Peyer's patch (tissue), 4 donors: ENCODE data around the gene TDO2. TPM values are rescaled to one million over a fixed set of nuclear protein-coding genes. Genes with fewer than 3 reads are reported as not detected.

Experiments used
- DNase-seq, 3 donors: peaks; one replicate each; pipeline ENCODE4 v3.0.0-alpha.2; 2017 to 2019
- H3K27ac ChIP-seq, 4 donors: fragments of 200-600 bp; sonication (generic); one replicate each; pipeline ENCODE4 v1.5.1; 2016 to 2019
- H3K27me3 ChIP-seq, 2 donors: fragments of 200-600 bp; sonication (generic); one replicate each; pipeline ENCODE4 v1.5.1; 2019
- H3K36me3 ChIP-seq, 3 donors: fragments of 200-600 bp; sonication (generic); one replicate each; pipeline ENCODE4 v1.5.1; 2016 to 2019
- H3K4me1 ChIP-seq, 4 donors: fragments of 200-600 bp; sonication (generic); one replicate each; pipeline ENCODE4 v1.5.1; 2016 to 2019
- H3K4me3 ChIP-seq, 4 donors: fragments of 200-600 bp; sonication (generic); 1 replicate in 3 of 4; 2 replicates in 1 of 4; pipeline ENCODE4 v1.5.1; 2016 to 2019; ENCODE audit warnings: mild to moderate bottlenecking in 1 of 4
- H3K9me3 ChIP-seq, 4 donors: fragments of 200-600 bp; sonication (generic); one replicate each; pipeline ENCODE4 v1.5.1; 2016 to 2019; ENCODE audit warnings: mild to moderate bottlenecking in 1 of 4
- POLR2A ChIP-seq, 2 donors: fragments of 450-650 bp; IDR thresholded peaks; one replicate each; pipeline ENCODE4 v1.5.1; 2017; ENCODE audit warnings: antibody characterized with exemption in 2 of 2, mild to moderate bottlenecking in 2 of 2, moderate library complexity in 2 of 2
- total RNA-seq, 4 donors: library from RNA; depleted of rRNA; stranded (reverse); fragments of >200 nt; gene quantifications; one replicate each; pipeline ENCODE4 v1.1.0, GENCODE V29; 2016
- TF ChIP-seq, protein P1 (sequence below), 6 experiments: fragments of 450-650 bp in 4 of 6; fragments of 200-600 bp in 2 of 6; sonication (generic) in 1 of 6; IDR thresholded peaks; one replicate each; pipeline ENCODE4 v1.5.1; 2017 to 2019; ENCODE audit warnings: antibody characterized with exemption in 6 of 6, mild to moderate bottlenecking in 3 of 6, moderate library complexity in 1 of 6

TDO2 gene
- total RNA-seq, 4 donors from 2014 or later: 5.0 TPM; not detected in 3

DNA sequence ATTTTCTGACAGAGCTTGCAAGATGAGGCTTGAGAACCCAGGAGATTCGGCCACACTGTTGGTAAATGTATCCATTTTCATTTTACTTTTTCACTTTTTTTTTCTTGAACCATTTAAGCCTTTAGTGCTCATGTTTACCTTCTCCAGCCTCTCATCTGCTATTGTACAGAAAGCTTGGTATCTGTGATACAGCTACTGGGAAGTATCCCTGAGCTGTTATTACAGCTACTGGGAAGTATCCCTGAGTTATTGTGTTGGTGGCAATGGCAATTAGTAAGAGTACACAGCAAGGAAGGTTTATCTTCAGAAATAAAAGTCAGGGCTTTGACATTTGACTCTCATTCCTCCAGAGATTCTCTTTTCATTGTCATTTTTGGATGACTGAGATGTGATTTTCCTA lies 38.3 kb downstream of the TDO2 start:
- Histone ChIP-seq H3K27ac (no peak overlapping the region), H3K9me3 (no peaks in the 10 kb centered on the region), H3K4me1 (no peaks in the 10 kb centered on the region), H3K27me3 (no peaks in the 10 kb centered on the region), H3K4me3 (no peak overlapping the region), H3K36me3 (peaks cover 0 to 28% (median 0%) of the 10 kb centered on the region in 3 donors)
- no peak for TF ChIP-seq POLR2A (IDR thresholded peaks at IDR 0.05)
- TF ChIP-seq, protein P1, sequence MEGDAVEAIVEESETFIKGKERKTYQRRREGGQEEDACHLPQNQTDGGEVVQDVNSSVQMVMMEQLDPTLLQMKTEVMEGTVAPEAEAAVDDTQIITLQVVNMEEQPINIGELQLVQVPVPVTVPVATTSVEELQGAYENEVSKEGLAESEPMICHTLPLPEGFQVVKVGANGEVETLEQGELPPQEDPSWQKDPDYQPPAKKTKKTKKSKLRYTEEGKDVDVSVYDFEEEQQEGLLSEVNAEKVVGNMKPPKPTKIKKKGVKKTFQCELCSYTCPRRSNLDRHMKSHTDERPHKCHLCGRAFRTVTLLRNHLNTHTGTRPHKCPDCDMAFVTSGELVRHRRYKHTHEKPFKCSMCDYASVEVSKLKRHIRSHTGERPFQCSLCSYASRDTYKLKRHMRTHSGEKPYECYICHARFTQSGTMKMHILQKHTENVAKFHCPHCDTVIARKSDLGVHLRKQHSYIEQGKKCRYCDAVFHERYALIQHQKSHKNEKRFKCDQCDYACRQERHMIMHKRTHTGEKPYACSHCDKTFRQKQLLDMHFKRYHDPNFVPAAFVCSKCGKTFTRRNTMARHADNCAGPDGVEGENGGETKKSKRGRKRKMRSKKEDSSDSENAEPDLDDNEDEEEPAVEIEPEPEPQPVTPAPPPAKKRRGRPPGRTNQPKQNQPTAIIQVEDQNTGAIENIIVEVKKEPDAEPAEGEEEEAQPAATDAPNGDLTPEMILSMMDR (IDR thresholded peaks at IDR 0.05): no peak
- DNase-seq: no peak

DNA sequence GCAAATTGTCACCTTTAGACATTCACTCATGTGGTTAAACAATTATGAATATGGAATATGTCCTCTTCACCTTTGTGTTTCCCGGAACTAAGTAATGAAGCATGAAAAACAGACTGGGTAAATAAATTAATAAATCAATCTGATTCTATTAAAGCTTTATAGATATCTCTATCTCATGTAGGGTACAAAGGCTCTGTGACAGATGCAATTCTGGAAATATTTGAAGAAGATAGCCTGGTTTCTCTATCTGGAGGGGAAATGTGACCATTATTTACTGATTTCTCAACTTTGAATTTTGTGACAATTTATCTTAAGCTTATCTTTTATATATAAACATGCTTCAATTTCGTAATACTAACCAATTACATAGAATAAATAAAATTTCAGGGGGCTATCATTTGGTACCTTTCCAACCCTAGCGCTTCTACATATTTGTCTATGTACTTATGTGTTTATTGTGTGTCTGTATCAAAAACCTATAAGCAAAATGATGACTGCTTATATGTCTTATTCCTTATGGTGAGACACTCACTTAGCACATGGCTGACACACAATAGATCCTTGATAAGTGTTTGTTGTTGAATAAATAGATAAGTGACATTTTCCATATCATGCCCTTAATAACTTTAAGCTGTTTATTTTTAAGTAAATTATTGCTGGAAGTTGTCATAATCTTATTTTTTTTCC lies 40.3 kb downstream of the TDO2 start:
- H3K27me3 ChIP-seq: no peaks in the 10 kb centered on the region
- no peak for DNase-seq
- H3K9me3 ChIP-seq: no peaks in the 10 kb centered on the region
- no peak overlapping the region for H3K27ac ChIP-seq
- H3K4me3 ChIP-seq: no peak overlapping the region
- H3K4me1 ChIP-seq: no peaks in the 10 kb centered on the region
- peaks cover 0 to 16% (median 0%) of the 10 kb centered on the region in 3 donors for H3K36me3 ChIP-seq
- TF ChIP-seq POLR2A (IDR thresholded peaks at IDR 0.05): no peak
- TF ChIP-seq, protein P1 (IDR thresholded peaks at IDR 0.05): no peak

DNA sequence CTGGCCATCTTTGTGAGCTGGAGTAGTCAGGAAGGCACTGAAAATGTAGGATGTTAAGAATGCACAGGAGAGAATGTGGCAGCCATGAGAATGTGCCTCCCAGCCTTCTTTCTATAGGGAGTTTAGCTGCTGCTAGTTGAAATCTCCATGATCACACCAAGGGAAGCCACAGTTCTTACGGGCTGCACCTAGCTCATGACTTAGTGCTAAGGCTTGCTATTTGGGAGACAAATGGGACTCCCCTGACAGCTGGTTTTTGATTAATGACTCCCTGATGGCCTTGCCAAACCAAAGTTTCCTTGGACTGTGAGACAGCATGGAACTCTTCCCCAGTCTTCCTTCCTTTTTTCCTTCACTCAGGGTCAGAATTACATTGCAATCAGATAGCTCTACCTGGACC lies 41.0 kb downstream of the TDO2 start:
- TF ChIP-seq POLR2A (IDR thresholded peaks at IDR 0.05): no peak
- TF ChIP-seq, protein P1 (IDR thresholded peaks at IDR 0.05): no peak
- Histone ChIP-seq H3K36me3 (peaks cover 0 to 16% (median 0%) of the 10 kb centered on the region in 3 donors), H3K4me1 (no peaks in the 10 kb centered on the region), H3K27me3 (no peaks in the 10 kb centered on the region), H3K27ac (no peak overlapping the region), H3K4me3 (no peak overlapping the region), H3K9me3 (no peaks in the 10 kb centered on the region)
- DNase-seq: no peak

DNA sequence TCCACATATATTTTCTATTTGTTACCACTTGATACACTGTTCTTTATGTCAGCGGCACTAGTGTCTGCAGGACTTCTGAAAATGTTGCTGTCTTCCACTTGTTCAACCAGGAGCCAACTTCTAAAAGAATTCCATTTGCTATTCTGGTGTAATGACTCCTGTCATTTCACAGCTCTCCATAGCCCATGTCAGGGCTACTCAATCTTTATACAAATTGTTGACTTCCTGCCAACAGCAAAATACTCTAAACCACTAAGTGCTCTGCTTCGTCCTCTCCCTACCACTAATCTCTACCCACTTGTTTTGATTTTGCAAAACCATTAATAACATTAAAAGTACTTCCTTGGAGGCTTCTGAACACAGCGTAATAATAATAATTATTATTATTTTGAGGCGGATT lies 43.0 kb downstream of the TDO2 start:
- TF ChIP-seq, protein P1 (IDR thresholded peaks at IDR 0.05): no peak
- TF ChIP-seq POLR2A (IDR thresholded peaks at IDR 0.05): no peak
- Histone ChIP-seq H3K36me3 (peaks cover 0 to 5% (median 0%) of the 10 kb centered on the region in 3 donors), H3K4me3 (no peak overlapping the region), H3K27ac (no peak overlapping the region), H3K4me1 (no peaks in the 10 kb centered on the region), H3K27me3 (no peaks in the 10 kb centered on the region), H3K9me3 (no peaks in the 10 kb centered on the region)
- DNase-seq: no peak

DNA sequence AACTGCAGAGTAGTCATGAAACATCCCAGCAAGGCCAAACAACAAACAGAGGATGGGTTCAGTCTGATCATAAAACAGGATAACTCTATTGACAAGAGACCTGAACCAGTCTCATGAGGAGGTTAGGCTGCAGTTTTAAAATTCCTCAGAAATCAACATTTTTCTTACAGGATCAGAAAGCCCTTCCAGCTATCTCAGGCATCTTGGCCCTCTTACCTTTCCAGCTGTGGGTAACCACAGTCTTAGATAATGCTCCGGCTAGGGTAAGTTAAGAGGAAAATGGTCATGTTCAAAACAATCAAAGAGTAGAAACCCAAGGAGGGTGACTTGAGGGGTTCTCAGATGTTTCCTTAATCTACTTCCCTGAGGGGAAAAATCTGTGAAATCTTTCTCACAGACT lies 45.0 kb downstream of the TDO2 start:
- no peak for DNase-seq
- Histone ChIP-seq H3K27ac (no peak overlapping the region), H3K4me3 (no peak overlapping the region), H3K9me3 (no peaks in the 10 kb centered on the region), H3K27me3 (no peaks in the 10 kb centered on the region), H3K4me1 (peaks cover 0 to 3% (median 0%) of the 10 kb centered on the region in 4 donors), H3K36me3 (no peaks in the 10 kb centered on the region)
- TF ChIP-seq, protein P1 (IDR thresholded peaks at IDR 0.05): no peak
- no peak for TF ChIP-seq POLR2A (IDR thresholded peaks at IDR 0.05)
